Right lobe of liver (tissue), 4 donors: ENCODE results near the gene HOPX.

Experiments
- POLR2A ChIP-seq: fragments of 450-650 bp; IDR thresholded peaks from one replicate; pipeline ENCODE4 v1.6.1; 2017; ENCODE audit warnings: antibody characterized with exemption, mild to moderate bottlenecking
- TF ChIP-seq, protein P1 (sequence below), 4 donors: fragments of 200-600 bp in 3 of 4; fragments of 450-650 bp in 1 of 4; IDR thresholded peaks; one replicate each; pipeline versions ENCODE4 v1.5.1 to v1.8.0; 2016 to 2022; ENCODE audit warnings: antibody characterized with exemption in 4 of 4, mild to moderate bottlenecking in 2 of 4
- donor health status: DM: no; HTN: no; CAD: no.
- donor health status: DM: no; HTN: no; CAD: no.
- donor health status: DM: no; HTN: yes; CAD: no.

DNA sequence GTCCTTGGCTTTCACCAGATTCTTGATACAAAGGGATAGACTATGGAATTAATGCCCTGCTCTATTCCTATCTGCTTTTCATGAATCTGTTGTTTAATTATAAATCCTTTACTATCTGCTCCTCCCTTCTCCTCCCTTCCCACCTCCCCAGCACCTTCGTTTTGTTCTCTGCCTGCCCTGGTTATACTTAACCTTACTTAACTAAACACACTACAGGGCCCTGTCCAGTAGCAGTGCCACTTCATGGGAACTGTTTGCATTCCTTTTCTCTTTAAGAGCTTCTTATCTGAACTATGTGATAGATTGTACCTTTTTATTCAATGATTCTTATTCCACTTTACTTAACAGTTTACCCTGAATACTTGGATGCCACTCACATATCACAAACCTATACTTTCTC, 830 bp downstream of the HOPX start:
- TF ChIP-seq, protein P1, sequence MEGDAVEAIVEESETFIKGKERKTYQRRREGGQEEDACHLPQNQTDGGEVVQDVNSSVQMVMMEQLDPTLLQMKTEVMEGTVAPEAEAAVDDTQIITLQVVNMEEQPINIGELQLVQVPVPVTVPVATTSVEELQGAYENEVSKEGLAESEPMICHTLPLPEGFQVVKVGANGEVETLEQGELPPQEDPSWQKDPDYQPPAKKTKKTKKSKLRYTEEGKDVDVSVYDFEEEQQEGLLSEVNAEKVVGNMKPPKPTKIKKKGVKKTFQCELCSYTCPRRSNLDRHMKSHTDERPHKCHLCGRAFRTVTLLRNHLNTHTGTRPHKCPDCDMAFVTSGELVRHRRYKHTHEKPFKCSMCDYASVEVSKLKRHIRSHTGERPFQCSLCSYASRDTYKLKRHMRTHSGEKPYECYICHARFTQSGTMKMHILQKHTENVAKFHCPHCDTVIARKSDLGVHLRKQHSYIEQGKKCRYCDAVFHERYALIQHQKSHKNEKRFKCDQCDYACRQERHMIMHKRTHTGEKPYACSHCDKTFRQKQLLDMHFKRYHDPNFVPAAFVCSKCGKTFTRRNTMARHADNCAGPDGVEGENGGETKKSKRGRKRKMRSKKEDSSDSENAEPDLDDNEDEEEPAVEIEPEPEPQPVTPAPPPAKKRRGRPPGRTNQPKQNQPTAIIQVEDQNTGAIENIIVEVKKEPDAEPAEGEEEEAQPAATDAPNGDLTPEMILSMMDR (IDR thresholded peaks at IDR 0.05), result no peak
- no peak for TF ChIP-seq POLR2A
